HepG2 (cell line): ENCODE measurements around the gene SGMS1.

Experiments used
- CBFB ChIP-seq: sonication (generic); formaldehyde crosslinking; IDR thresholded peaks from 2 replicates; pipeline ENCODE4 v1.4.0; 2020; ENCODE audit warnings: missing genetic modification reagents
- EZH2 ChIP-seq: conservative IDR thresholded peaks from 2 replicates; pipeline ENCODE4 v1.6.1; 2012; ENCODE audit warnings: mild to moderate bottlenecking, low read depth, low read length, moderate library complexity
- GATAD1 ChIP-seq: IDR thresholded peaks from 2 replicates; pipeline ENCODE4 v1.6.1; 2016; ENCODE audit warnings: missing genetic modification reagents, missing compliant biosample characterization
- POLR2A ChIP-seq, 2 experiments: IDR thresholded peaks; 2 replicates each; pipeline ENCODE4 v1.6.1; 2011; ENCODE audit warnings: low read depth in 2 of 2, low read length in 2 of 2, mild to moderate bottlenecking in 1 of 2, moderate library complexity in 1 of 2; ENCODE audit not compliant: insufficient read depth in 1 of 2
- POLR2AphosphoS5 ChIP-seq: IDR thresholded peaks from 2 replicates; pipeline ENCODE4 v1.6.1; 2012; ENCODE audit warnings: low read depth, low read length
- RNF2 ChIP-seq: fragments of 450-650 bp; conservative IDR thresholded peaks from 2 replicates; pipeline ENCODE4 v1.6.1; 2016; ENCODE audit warnings: low read depth
- ZBTB20 ChIP-seq: sonication (generic); formaldehyde crosslinking; IDR thresholded peaks from 2 replicates; pipeline ENCODE4 v1.8.1; 2023; ENCODE audit warnings: missing genetic modification reagents, low read depth, mild to moderate bottlenecking, borderline replicate concordance
- ZKSCAN1 ChIP-seq: fragments of 150-350 bp; IDR thresholded peaks from 2 replicates; pipeline ENCODE4 v1.6.1; 2014; ENCODE audit warnings: low read length
- ZNF777 ChIP-seq: sonication (generic); formaldehyde crosslinking; IDR thresholded peaks from 2 replicates; pipeline ENCODE4 v1.4.0; 2020; ENCODE audit warnings: missing genetic modification reagents
- TF ChIP-seq, protein P1 (sequence below): sonication (generic); formaldehyde crosslinking; IDR thresholded peaks from 2 replicates; pipeline ENCODE4 v1.8.0; 2022; ENCODE audit warnings: mild to moderate bottlenecking, missing genetic modification reagents, borderline replicate concordance
- TF ChIP-seq, protein P2 (sequence below): IDR thresholded peaks from 2 replicates; pipeline ENCODE4 v1.4.0; 2020; ENCODE audit warnings: mild to moderate bottlenecking, missing genetic modification reagents
- TF ChIP-seq, protein P3 (sequence below): sonication (generic); formaldehyde crosslinking; IDR thresholded peaks from 2 replicates; pipeline ENCODE4 v1.4.0; 2020; ENCODE audit warnings: missing genetic modification reagents
- TF ChIP-seq, protein P4 (sequence below), 2 experiments: IDR thresholded peaks; 2 replicates each; pipeline ENCODE4 v1.6.1; 2011 to 2012; ENCODE audit warnings: low read length in 2 of 2, borderline replicate concordance in 1 of 2, low read depth in 1 of 2, mild to moderate bottlenecking in 1 of 2, moderate library complexity in 1 of 2
- TF ChIP-seq, protein P5 (sequence below): sonication (generic); formaldehyde crosslinking; IDR thresholded peaks from 2 replicates; pipeline ENCODE4 v1.5.0; 2020; ENCODE audit warnings: mild to moderate bottlenecking, missing genetic modification reagents, moderate library complexity

DNA sequence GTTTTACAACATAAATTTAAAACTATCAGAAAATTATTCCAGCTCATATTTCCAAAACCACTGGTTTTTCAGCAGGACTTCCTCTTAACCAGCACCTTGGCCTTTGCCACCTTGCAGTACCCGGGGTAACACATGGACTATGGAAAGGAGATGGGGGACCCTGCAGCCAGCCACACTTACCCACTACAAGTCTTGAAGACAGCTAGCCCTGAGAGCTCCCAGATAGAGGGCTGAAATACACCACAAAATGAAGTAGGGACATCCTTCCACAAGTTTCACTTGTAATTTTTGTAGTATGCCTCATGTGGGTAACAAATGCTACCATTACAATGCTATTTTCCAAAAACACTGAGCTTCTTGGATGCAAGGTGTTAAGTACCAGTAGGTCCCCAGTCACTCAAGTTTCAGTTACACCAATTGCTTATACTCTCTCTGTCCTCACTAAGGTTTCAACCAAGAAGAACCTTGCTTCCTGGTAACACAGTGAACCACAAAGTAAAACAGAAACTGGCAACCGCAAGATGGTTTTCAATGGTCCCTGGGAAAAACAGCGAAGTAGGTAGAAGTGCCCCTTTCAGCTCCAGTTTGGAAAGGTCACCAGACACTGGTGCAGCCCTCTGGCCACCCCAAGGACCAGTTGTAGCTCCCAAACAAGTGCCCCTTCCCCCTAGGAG is 110.9 kb downstream of the SGMS1 start:
- TF ChIP-seq, protein P1, sequence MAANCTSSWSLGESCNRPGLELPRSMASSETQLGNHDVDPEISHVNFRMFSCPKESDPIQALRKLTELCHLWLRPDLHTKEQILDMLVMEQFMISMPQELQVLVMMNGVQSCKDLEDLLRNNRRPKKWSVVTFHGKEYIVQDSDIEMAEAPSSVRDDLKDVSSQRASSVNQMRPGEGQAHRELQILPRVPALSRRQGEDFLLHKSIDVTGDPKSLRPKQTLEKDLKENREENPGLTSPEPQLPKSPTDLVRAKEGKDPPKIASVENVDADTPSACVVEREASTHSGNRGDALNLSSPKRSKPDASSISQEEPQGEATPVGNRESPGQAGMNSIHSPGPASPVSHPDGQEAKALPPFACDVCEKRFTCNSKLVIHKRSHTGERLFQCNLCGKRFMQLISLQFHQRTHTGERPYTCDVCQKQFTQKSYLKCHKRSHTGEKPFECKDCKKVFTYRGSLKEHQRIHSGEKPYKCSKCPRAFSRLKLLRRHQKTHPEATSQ (CRISPR knock-in tag) = no peak
- TF ChIP-seq GATAD1 (no peak), ZBTB20 (CRISPR knock-in tag) (no peak), RNF2 (no peak), ZNF777 (CRISPR knock-in tag) (no peak), POLR2A (IDR thresholded peaks at IDR 0.05; ENCODE audit: insufficient read depth in 1 of 2, low read depth in 2 of 2, low read length in 2 of 2) (no peak), CBFB (CRISPR knock-in tag) (no peak), EZH2 (no peak), POLR2AphosphoS5 (no peak), ZKSCAN1 (no peak)
- TF ChIP-seq, protein P2, sequence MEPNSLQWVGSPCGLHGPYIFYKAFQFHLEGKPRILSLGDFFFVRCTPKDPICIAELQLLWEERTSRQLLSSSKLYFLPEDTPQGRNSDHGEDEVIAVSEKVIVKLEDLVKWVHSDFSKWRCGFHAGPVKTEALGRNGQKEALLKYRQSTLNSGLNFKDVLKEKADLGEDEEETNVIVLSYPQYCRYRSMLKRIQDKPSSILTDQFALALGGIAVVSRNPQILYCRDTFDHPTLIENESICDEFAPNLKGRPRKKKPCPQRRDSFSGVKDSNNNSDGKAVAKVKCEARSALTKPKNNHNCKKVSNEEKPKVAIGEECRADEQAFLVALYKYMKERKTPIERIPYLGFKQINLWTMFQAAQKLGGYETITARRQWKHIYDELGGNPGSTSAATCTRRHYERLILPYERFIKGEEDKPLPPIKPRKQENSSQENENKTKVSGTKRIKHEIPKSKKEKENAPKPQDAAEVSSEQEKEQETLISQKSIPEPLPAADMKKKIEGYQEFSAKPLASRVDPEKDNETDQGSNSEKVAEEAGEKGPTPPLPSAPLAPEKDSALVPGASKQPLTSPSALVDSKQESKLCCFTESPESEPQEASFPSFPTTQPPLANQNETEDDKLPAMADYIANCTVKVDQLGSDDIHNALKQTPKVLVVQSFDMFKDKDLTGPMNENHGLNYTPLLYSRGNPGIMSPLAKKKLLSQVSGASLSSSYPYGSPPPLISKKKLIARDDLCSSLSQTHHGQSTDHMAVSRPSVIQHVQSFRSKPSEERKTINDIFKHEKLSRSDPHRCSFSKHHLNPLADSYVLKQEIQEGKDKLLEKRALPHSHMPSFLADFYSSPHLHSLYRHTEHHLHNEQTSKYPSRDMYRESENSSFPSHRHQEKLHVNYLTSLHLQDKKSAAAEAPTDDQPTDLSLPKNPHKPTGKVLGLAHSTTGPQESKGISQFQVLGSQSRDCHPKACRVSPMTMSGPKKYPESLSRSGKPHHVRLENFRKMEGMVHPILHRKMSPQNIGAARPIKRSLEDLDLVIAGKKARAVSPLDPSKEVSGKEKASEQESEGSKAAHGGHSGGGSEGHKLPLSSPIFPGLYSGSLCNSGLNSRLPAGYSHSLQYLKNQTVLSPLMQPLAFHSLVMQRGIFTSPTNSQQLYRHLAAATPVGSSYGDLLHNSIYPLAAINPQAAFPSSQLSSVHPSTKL (CRISPR knock-in tag) = no peak
- TF ChIP-seq, protein P3, sequence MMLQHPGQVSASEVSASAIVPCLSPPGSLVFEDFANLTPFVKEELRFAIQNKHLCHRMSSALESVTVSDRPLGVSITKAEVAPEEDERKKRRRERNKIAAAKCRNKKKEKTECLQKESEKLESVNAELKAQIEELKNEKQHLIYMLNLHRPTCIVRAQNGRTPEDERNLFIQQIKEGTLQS (CRISPR knock-in tag) = no peak
- TF ChIP-seq, protein P4, sequence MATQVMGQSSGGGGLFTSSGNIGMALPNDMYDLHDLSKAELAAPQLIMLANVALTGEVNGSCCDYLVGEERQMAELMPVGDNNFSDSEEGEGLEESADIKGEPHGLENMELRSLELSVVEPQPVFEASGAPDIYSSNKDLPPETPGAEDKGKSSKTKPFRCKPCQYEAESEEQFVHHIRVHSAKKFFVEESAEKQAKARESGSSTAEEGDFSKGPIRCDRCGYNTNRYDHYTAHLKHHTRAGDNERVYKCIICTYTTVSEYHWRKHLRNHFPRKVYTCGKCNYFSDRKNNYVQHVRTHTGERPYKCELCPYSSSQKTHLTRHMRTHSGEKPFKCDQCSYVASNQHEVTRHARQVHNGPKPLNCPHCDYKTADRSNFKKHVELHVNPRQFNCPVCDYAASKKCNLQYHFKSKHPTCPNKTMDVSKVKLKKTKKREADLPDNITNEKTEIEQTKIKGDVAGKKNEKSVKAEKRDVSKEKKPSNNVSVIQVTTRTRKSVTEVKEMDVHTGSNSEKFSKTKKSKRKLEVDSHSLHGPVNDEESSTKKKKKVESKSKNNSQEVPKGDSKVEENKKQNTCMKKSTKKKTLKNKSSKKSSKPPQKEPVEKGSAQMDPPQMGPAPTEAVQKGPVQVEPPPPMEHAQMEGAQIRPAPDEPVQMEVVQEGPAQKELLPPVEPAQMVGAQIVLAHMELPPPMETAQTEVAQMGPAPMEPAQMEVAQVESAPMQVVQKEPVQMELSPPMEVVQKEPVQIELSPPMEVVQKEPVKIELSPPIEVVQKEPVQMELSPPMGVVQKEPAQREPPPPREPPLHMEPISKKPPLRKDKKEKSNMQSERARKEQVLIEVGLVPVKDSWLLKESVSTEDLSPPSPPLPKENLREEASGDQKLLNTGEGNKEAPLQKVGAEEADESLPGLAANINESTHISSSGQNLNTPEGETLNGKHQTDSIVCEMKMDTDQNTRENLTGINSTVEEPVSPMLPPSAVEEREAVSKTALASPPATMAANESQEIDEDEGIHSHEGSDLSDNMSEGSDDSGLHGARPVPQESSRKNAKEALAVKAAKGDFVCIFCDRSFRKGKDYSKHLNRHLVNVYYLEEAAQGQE (IDR thresholded peaks at IDR 0.05; ENCODE audit: borderline replicate concordance in 1 of 2, low read depth in 1 of 2, low read length in 2 of 2) = no peak
- TF ChIP-seq, protein P5, sequence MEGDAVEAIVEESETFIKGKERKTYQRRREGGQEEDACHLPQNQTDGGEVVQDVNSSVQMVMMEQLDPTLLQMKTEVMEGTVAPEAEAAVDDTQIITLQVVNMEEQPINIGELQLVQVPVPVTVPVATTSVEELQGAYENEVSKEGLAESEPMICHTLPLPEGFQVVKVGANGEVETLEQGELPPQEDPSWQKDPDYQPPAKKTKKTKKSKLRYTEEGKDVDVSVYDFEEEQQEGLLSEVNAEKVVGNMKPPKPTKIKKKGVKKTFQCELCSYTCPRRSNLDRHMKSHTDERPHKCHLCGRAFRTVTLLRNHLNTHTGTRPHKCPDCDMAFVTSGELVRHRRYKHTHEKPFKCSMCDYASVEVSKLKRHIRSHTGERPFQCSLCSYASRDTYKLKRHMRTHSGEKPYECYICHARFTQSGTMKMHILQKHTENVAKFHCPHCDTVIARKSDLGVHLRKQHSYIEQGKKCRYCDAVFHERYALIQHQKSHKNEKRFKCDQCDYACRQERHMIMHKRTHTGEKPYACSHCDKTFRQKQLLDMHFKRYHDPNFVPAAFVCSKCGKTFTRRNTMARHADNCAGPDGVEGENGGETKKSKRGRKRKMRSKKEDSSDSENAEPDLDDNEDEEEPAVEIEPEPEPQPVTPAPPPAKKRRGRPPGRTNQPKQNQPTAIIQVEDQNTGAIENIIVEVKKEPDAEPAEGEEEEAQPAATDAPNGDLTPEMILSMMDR (CRISPR knock-in tag) = no peak
